Upper lobe of left lung (tissue), 4 donors: Measurements from ENCODE around the gene CCDC136.

Experiments
- EP300 ChIP-seq, 4 donors: sonication (generic); formaldehyde crosslinking; IDR thresholded peaks; one replicate each; pipeline ENCODE4 v1.5.1; 2017; ENCODE audit warnings: antibody characterized with exemption in 4 of 4, control low read depth in 2 of 4
- POLR2AphosphoS5 ChIP-seq, 2 donors: sonication (generic); formaldehyde crosslinking; IDR thresholded peaks; one replicate each; pipeline ENCODE4 v1.5.1; 2017; ENCODE audit warnings: antibody characterized with exemption in 2 of 2
- TF ChIP-seq, protein P1 (sequence below), 6 experiments: fragments of 450-650 bp in 4 of 6; fragments of 200-600 bp in 2 of 6; sonication (generic) in 2 of 6; IDR thresholded peaks; one replicate each; pipeline ENCODE4 v1.5.1; 2016 to 2019; ENCODE audit warnings: antibody characterized with exemption in 6 of 6

GRCh38 chr7:128839751-128840177 lies 48.0 kb downstream of the CCDC136 start:
- TF ChIP-seq, protein P1, sequence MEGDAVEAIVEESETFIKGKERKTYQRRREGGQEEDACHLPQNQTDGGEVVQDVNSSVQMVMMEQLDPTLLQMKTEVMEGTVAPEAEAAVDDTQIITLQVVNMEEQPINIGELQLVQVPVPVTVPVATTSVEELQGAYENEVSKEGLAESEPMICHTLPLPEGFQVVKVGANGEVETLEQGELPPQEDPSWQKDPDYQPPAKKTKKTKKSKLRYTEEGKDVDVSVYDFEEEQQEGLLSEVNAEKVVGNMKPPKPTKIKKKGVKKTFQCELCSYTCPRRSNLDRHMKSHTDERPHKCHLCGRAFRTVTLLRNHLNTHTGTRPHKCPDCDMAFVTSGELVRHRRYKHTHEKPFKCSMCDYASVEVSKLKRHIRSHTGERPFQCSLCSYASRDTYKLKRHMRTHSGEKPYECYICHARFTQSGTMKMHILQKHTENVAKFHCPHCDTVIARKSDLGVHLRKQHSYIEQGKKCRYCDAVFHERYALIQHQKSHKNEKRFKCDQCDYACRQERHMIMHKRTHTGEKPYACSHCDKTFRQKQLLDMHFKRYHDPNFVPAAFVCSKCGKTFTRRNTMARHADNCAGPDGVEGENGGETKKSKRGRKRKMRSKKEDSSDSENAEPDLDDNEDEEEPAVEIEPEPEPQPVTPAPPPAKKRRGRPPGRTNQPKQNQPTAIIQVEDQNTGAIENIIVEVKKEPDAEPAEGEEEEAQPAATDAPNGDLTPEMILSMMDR (IDR thresholded peaks at IDR 0.05), result no peak
- no peak for TF ChIP-seq POLR2AphosphoS5 (IDR thresholded peaks at IDR 0.05)
- TF ChIP-seq EP300 (IDR thresholded peaks at IDR 0.05), result no peak
